GM23248 (cell line): ENCODE measurements around the gene EEF1AKMT2. TPM values are rescaled to one million over a fixed set of nuclear protein-coding genes. Genes with fewer than 3 reads are reported as not detected.

Source experiments
- DNase-seq: peaks from one replicate; pipeline ENCODE4 v3.0.0-alpha.2; 2015
- H2AFZ ChIP-seq: fragments of 200-600 bp; sonication (generic); 2 replicates; pipeline ENCODE4 v1.6.1; 2016; ENCODE audit warnings: antibody characterized with exemption
- H3F3A ChIP-seq: fragments of 200-600 bp; sonication (generic); 2 replicates; pipeline ENCODE4 v1.6.1; 2016; ENCODE audit warnings: mild to moderate bottlenecking, antibody characterized with exemption, mixed run types; ENCODE audit not compliant: insufficient read depth
- H3K27ac ChIP-seq: fragments of 200-600 bp; sonication (generic); 2 replicates; pipeline ENCODE4 v1.5.1; 2016; ENCODE audit warnings: mild to moderate bottlenecking
- H3K27me3 ChIP-seq: fragments of 200-600 bp; sonication (generic); replicated peaks from 2 replicates; pipeline ENCODE4 v1.6.1; 2016; ENCODE audit warnings: mild to moderate bottlenecking; ENCODE audit not compliant: insufficient read depth
- H3K36me3 ChIP-seq: fragments of 200-600 bp; sonication (generic); 2 replicates; pipeline ENCODE4 v1.6.1; 2016; ENCODE audit warnings: low read depth, mild to moderate bottlenecking
- H3K4me1 ChIP-seq: fragments of 200-600 bp; sonication (generic); 2 replicates; pipeline ENCODE4 v1.6.1; 2016; ENCODE audit warnings: mild to moderate bottlenecking; ENCODE audit not compliant: insufficient read depth
- H3K4me2 ChIP-seq: fragments of 200-600 bp; sonication (generic); one replicate; pipeline ENCODE4 v1.6.1; 2016; ENCODE audit warnings: mild to moderate bottlenecking; ENCODE audit not compliant: unreplicated experiment
- H3K4me3 ChIP-seq: fragments of 200-600 bp; sonication (generic); 2 replicates; pipeline ENCODE4 v1.5.1; 2016; ENCODE audit warnings: mild to moderate bottlenecking
- H3K79me2 ChIP-seq: fragments of 200-600 bp; sonication (generic); 2 replicates; pipeline ENCODE4 v1.6.1; 2016; ENCODE audit warnings: mild to moderate bottlenecking; ENCODE audit not compliant: insufficient read depth
- H3K9ac ChIP-seq: fragments of 200-600 bp; sonication (generic); 2 replicates; pipeline ENCODE4 v1.6.1; 2016; ENCODE audit warnings: mild to moderate bottlenecking
- H3K9me2 ChIP-seq: fragments of 200-600 bp; sonication (generic); 2 replicates; pipeline ENCODE4 v1.6.1; 2016; ENCODE audit warnings: mixed run types, mild to moderate bottlenecking, moderate library complexity; ENCODE audit not compliant: insufficient read depth
- H3K9me3 ChIP-seq: fragments of 200-600 bp; sonication (generic); one replicate; pipeline ENCODE4 v1.6.1; 2017; ENCODE audit warnings: low read depth
- H4K20me1 ChIP-seq: fragments of 200-600 bp; sonication (generic); 2 replicates; pipeline ENCODE4 v1.6.0; 2016; ENCODE audit not compliant: insufficient read depth
- EZH2 ChIP-seq: fragments of 200-600 bp; sonication (generic); IDR thresholded peaks from 2 replicates; pipeline ENCODE4 v1.6.1; 2018; ENCODE audit warnings: antibody characterized with exemption, mild to moderate bottlenecking; ENCODE audit not compliant: insufficient read depth, poor library complexity, severe bottlenecking
- EZH2phosphoT487 ChIP-seq: fragments of 200-600 bp; sonication (generic); IDR thresholded peaks from 2 replicates; pipeline ENCODE4 v1.6.1; 2018; ENCODE audit warnings: antibody characterized with exemption, moderate library complexity, mild to moderate bottlenecking, low read depth; ENCODE audit not compliant: insufficient read depth
- WGBS, 2 experiments: methylation state at CpG; one replicate each; pipeline ENCODE4 v1.1.6; 2015 to 2017; ENCODE audit warnings: low lambda C conversion rate in 2 of 2, low coverage in 1 of 2; ENCODE audit errors: missing lambda C conversion rate in 2 of 2; 5-methylcytosine and 5-hydroxymethylcytosine counted together
- in situ Hi-C: fragments of 300-500 bp; cut with MboI; formaldehyde crosslinking; loops from 2 replicates; pipeline ENCODE4 v1.15.0; 2020
- polyA plus RNA-seq: library from polyadenylated mRNA; unstranded; fragments of >200 nt; fragmentation: Nextera tagmentation; extraction: Ambion mirVana; gene quantifications from 2 replicates; pipeline ENCODE4 v1.2.1, GENCODE V29; 2016
- total RNA-seq: library from RNA; depleted of rRNA; stranded (reverse); fragments of >200 nt; shearing (Covaris generic); gene quantifications from 2 replicates; pipeline ENCODE4 v1.2.3, GENCODE V29; 2014

The EEF1AKMT2 gene
- total and polyA plus RNA-seq, 2 experiments from 2014 or later: 24.0 to 27.4 TPM

DNA sequence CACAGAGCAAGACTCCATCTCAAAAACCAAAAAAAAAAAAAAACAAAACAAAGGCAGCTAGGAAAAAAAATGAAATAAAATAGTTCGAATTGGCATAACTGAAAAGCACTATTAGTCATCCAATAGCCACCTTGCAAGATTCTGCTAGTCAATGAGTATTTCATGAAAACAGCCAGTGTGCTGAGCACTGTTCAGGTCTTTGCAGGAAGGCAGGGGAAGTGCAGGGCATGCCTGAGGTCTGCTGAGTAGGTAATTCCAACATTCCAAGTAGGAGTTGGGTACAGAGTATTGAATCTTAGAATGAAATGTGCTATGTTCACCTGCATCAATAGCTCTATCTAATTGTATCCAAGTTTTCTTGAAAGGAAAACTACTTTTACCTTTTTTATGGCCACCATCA is 32.8 kb upstream of the EEF1AKMT2 start:
- DNase-seq: no peak
- Histone ChIP-seq H4K20me1 (0 out of 2 replicates have a peak, but pooled peaks cover 6% of the 10 kb centered on the region), H3K27ac (no peak overlapping the region), H3K27me3 (no peaks in the 10 kb centered on the region), H3K9me2 (no peaks in the 10 kb centered on the region), H2AFZ (no peak overlapping the region), H3K9me3 (no peaks in the 10 kb centered on the region), H3K4me2 (no peak overlapping the region), H3K4me3 (no peak overlapping the region), H3K79me2 (no peaks in the 10 kb centered on the region), H3K9ac (no peak overlapping the region), H3K4me1 (no peaks in the 10 kb centered on the region), H3F3A (no peaks in the 10 kb centered on the region), H3K36me3 (peaks cover 26% of the 10 kb centered on the region)
- 92 to 100% methylated on average over 1 of the region's 1 CpG for WGBS, 2 experiments
- no peak for TF ChIP-seq EZH2phosphoT487
- TF ChIP-seq EZH2: no peak
- in situ Hi-C loops: no loop called here

DNA sequence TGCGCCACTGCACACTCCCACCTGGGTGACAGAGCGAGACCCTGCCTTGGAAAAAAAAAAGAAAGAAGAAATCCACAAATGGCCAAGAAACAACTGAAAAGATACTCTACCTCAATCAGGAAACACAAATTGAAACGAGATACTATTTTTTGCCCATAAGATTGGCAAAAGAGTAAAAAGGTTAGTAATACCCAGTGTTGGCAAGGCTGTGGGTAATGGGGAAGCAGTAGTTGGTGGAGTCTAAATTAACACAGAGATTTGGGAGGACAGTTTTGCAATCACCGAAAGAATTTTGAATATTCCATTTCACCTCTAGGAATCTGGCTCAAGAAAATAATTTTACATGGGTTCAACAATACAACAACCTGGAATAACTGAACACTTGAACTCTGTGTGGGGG is 29.8 kb upstream of the EEF1AKMT2 start:
- H3K27me3 ChIP-seq: no peaks in the 10 kb centered on the region
- peaks cover 5% of the 10 kb centered on the region; the same call in 1 of the 2 replicates for H3K36me3 ChIP-seq
- DNase-seq: no peak
- 98% methylated on average over 4 of the region's 4 CpGs for WGBS, 2 experiments
- no peaks in the 10 kb centered on the region for H3K9me2 ChIP-seq
- no peak overlapping the region for H3K4me2 ChIP-seq
- H3K27ac ChIP-seq: no peak overlapping the region
- H3K4me3 ChIP-seq: no peak overlapping the region
- H3K79me2 ChIP-seq: no peaks in the 10 kb centered on the region
- in situ Hi-C loops: no loop called here
- TF ChIP-seq EZH2 (no peak), EZH2phosphoT487 (no peak)
- no peak overlapping the region for H3K9ac ChIP-seq
- no peaks in the 10 kb centered on the region for H3K9me3 ChIP-seq
- no peaks in the 10 kb centered on the region for H3F3A ChIP-seq
- no peak overlapping the region for H2AFZ ChIP-seq
- no peaks in the 10 kb centered on the region for H4K20me1 ChIP-seq
- no peaks in the 10 kb centered on the region for H3K4me1 ChIP-seq

DNA sequence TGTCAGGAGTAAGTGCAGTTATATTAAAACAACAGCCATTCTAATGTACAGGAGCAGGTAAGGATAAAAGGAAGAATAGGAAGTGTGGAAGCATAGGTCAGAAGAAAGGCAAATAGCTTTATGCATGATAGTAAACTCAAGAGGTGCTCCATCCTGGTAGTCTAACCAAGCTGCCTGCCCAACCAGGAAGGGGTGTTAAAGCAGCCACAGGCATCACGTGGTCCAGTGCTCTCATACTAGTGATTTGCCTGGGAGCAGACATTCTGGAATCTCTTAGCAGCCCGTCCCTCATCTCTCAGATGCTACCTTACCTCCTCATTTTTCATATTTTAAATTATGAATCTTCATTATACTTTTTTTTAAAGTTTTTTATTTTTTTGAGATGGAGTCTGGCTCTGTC is 28.4 kb upstream of the EEF1AKMT2 start:
- Histone ChIP-seq H3K4me1 (no peaks in the 10 kb centered on the region), H3F3A (no peaks in the 10 kb centered on the region), H3K4me2 (no peak overlapping the region), H3K9me2 (no peaks in the 10 kb centered on the region), H2AFZ (no peak overlapping the region), H3K9me3 (no peaks in the 10 kb centered on the region), H3K27me3 (no peaks in the 10 kb centered on the region), H3K27ac (no peak overlapping the region), H4K20me1 (no peaks in the 10 kb centered on the region), H3K79me2 (no peaks in the 10 kb centered on the region), H3K4me3 (no peak overlapping the region), H3K36me3 (peaks cover 5% of the 10 kb centered on the region; the same call in 1 of the 2 replicates), H3K9ac (no peak overlapping the region)
- 100% methylated on average over 2 of the region's 2 CpGs for WGBS, 2 experiments
- no peak for DNase-seq
- TF ChIP-seq EZH2 (no peak), EZH2phosphoT487 (no peak)
- in situ Hi-C loops: no loop called here

DNA sequence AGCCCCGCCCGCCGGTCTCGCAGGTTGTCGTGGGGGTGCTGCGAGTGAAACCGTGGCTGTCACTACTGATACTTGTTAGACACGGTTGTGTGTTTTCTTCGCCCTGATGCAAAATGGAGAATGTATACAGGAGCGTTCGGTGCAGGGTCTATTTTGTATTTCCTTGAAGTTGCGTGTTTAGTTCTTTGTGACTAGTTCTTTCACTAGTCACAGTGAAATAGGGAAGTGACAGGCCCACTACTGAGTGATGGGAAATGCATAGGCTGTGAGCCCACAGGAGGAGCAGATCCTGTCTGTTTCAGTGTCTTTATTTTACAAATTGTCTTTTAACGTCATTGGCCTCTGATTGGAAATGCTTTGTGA is 10.6 kb upstream of the EEF1AKMT2 start:
- Histone ChIP-seq H3K4me2 (peak overlapping the region; percentile 92), H3K9me3 (no peaks in the 10 kb centered on the region), H3K4me3 (peak overlapping the region; percentile 82), H3K9me2 (no peaks in the 10 kb centered on the region), H2AFZ (peak overlapping the region; percentile 95), H3K27ac (peak overlapping the region; percentile 42), H4K20me1 (no peaks in the 10 kb centered on the region), H3F3A (no peaks in the 10 kb centered on the region), H3K79me2 (peaks cover 56% of the 10 kb centered on the region), H3K4me1 (peaks cover 8% of the 10 kb centered on the region), H3K27me3 (no peaks in the 10 kb centered on the region), H3K9ac (peak overlapping the region; percentile 97), H3K36me3 (no peaks in the 10 kb centered on the region)
- 2% methylated on average over 13 of the region's 13 CpGs for whole genome bisulfite sequencing, 2 experiments
- TF ChIP-seq EZH2phosphoT487 (no peak), EZH2 (no peak)
- DNase-seq: peak; percentile 45
- in situ Hi-C loops: no loop called here

DNA sequence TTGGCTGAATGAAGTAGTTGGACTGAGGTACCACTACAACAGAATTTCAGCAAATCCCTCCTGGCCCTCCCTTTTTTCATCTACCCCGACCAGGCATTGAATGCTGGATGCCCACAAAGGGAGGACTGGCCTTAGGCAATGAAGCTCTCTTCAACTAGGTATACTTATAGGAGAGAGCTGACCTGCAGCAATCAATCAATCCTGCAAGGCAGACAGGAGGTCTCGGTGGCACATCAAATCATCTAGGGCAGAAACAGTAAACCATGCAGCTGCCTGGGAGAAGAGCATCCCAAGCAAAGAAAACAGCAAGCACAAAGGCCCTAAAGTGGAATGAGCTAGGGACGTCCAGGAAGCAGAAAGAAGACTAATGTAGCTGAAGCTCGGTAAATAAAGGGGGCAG is 7.5 kb upstream of the EEF1AKMT2 start:
- peaks cover 30% of the 10 kb centered on the region for H3K79me2 ChIP-seq
- H4K20me1 ChIP-seq: no peaks in the 10 kb centered on the region
- H3K9me3 ChIP-seq: no peaks in the 10 kb centered on the region
- no peak overlapping the region for H3K4me2 ChIP-seq
- 43 to 48% methylated on average over 4 of the region's 4 CpGs for WGBS, 2 experiments
- DNase-seq: no peak
- no peak overlapping the region for H3K27ac ChIP-seq
- H3K9me2 ChIP-seq: no peaks in the 10 kb centered on the region
- peaks cover 8% of the 10 kb centered on the region for H3K4me1 ChIP-seq
- H3K36me3 ChIP-seq: no peaks in the 10 kb centered on the region
- in situ Hi-C loops: no loop called here
- H3F3A ChIP-seq: no peaks in the 10 kb centered on the region
- no peak overlapping the region for H3K4me3 ChIP-seq
- H2AFZ ChIP-seq: no peak overlapping the region
- H3K9ac ChIP-seq: no peak overlapping the region
- TF ChIP-seq EZH2: no peak
- no peak for TF ChIP-seq EZH2phosphoT487
- no peaks in the 10 kb centered on the region for H3K27me3 ChIP-seq
